Hepatocyte (in vitro differentiated cells): Measurements from ENCODE around the gene FILIP1L. TPM values are rescaled to one million over a fixed set of nuclear protein-coding genes. Genes with fewer than 3 reads are reported as not detected.
A peak's percentile ranks its signal among the peaks of the same experiment; 100 is the strongest.

Source experiments
- DNase-seq: peaks from one replicate; pipeline ENCODE4 v3.0.0-alpha.2; 2016; ENCODE audit warnings: low spot score
- H2AFZ ChIP-seq: fragments of 200-600 bp; sonication (generic); 2 replicates; pipeline ENCODE4 v1.6.0; 2016; ENCODE audit warnings: antibody characterized with exemption, mild to moderate bottlenecking
- H3K27ac ChIP-seq: fragments of 200-600 bp; sonication (generic); 2 replicates; pipeline ENCODE4 v1.5.1; 2016; ENCODE audit warnings: mild to moderate bottlenecking
- H3K27me3 ChIP-seq: fragments of 200-600 bp; sonication (generic); 2 replicates; pipeline ENCODE4 v1.6.1; 2016
- H3K36me3 ChIP-seq: fragments of 200-600 bp; sonication (generic); replicated peaks from 2 replicates; pipeline ENCODE4 v1.5.1; 2016; ENCODE audit warnings: low read depth; ENCODE audit not compliant: insufficient read depth
- H3K4me1 ChIP-seq: fragments of 200-600 bp; sonication (generic); 2 replicates; pipeline ENCODE4 v1.5.1; 2016; ENCODE audit warnings: mild to moderate bottlenecking, moderate library complexity; ENCODE audit not compliant: insufficient read depth
- H3K4me2 ChIP-seq: fragments of 200-600 bp; sonication (generic); 2 replicates; pipeline ENCODE4 v1.6.0; 2016
- H3K4me3 ChIP-seq: fragments of 200-600 bp; sonication (generic); 2 replicates; pipeline ENCODE4 v1.5.1; 2016; ENCODE audit warnings: mild to moderate bottlenecking
- H3K79me2 ChIP-seq: fragments of 200-600 bp; sonication (generic); 2 replicates; pipeline ENCODE4 v1.6.0; 2017; ENCODE audit warnings: mild to moderate bottlenecking
- H3K9me2 ChIP-seq: fragments of 200-600 bp; sonication (generic); replicated peaks from 2 replicates; pipeline ENCODE4 v1.6.0; 2017; ENCODE audit warnings: mild to moderate bottlenecking; ENCODE audit not compliant: insufficient read depth
- H3K9me3 ChIP-seq: fragments of 200-600 bp; sonication (generic); 2 replicates; pipeline ENCODE4 v1.5.1; 2016; ENCODE audit warnings: low read depth, mild to moderate bottlenecking
- H4K20me1 ChIP-seq: fragments of 200-600 bp; sonication (generic); 2 replicates; pipeline ENCODE4 v1.6.0; 2016; ENCODE audit warnings: mild to moderate bottlenecking; ENCODE audit not compliant: insufficient read depth, poor library complexity, severe bottlenecking
- EZH2 ChIP-seq: fragments of 200-600 bp; sonication (generic); IDR thresholded peaks from 2 replicates; pipeline ENCODE4 v1.6.1; 2016; ENCODE audit warnings: antibody characterized with exemption, mild to moderate bottlenecking, borderline replicate concordance
- EZH2phosphoT487 ChIP-seq: fragments of 200-600 bp; sonication (generic); IDR thresholded peaks from one replicate; pipeline ENCODE4 v1.6.1; 2018; ENCODE audit warnings: antibody characterized with exemption, mild to moderate bottlenecking, low read depth, moderate library complexity; ENCODE audit not compliant: unreplicated experiment, severe bottlenecking
- WGBS: methylation state at CpG from one replicate; pipeline ENCODE4 v1.1.6; 2016; ENCODE audit warnings: low lambda C conversion rate; ENCODE audit errors: missing lambda C conversion rate; 5-methylcytosine and 5-hydroxymethylcytosine counted together
- polyA plus RNA-seq: library from polyadenylated mRNA; unstranded; fragments of >200 nt; fragmentation: Nextera tagmentation; extraction: Ambion mirVana; gene quantifications from 2 replicates; pipeline ENCODE4 v1.2.1, GENCODE V29; 2016
- total RNA-seq: library from RNA; depleted of rRNA; stranded (reverse); fragments of >200 nt; gene quantifications from 2 replicates; pipeline ENCODE4 v1.2.3, GENCODE V29; 2014
- TF ChIP-seq, protein P1 (sequence below): fragments of 200-600 bp; sonication (generic); IDR thresholded peaks from 2 replicates; pipeline ENCODE4 v1.5.1; 2016; ENCODE audit warnings: antibody characterized with exemption, mild to moderate bottlenecking; ENCODE audit not compliant: poor library complexity

Gene FILIP1L
- total and polyA plus RNA-seq, 2 experiments from 2014 or later: 48.2 to 49.4 TPM

GRCh38 chr3:100129941-100130340, 15.6 kb upstream of the FILIP1L start:
- Histone ChIP-seq H3K27me3 (no peaks in the 10 kb centered on the region), H4K20me1 (no peaks in the 10 kb centered on the region), H3K36me3 (no peaks in the 10 kb centered on the region), H2AFZ (no peak overlapping the region), H3K9me3 (no peaks in the 10 kb centered on the region), H3K4me3 (no peak overlapping the region), H3K9me2 (no peaks in the 10 kb centered on the region), H3K4me2 (no peak overlapping the region), H3K79me2 (no peaks in the 10 kb centered on the region), H3K4me1 (peaks cover 6% of the 10 kb centered on the region), H3K27ac (peak overlapping the region; percentile 10)
- 80% methylated on average over 1 of the region's 1 CpG for WGBS
- TF ChIP-seq, protein P1, sequence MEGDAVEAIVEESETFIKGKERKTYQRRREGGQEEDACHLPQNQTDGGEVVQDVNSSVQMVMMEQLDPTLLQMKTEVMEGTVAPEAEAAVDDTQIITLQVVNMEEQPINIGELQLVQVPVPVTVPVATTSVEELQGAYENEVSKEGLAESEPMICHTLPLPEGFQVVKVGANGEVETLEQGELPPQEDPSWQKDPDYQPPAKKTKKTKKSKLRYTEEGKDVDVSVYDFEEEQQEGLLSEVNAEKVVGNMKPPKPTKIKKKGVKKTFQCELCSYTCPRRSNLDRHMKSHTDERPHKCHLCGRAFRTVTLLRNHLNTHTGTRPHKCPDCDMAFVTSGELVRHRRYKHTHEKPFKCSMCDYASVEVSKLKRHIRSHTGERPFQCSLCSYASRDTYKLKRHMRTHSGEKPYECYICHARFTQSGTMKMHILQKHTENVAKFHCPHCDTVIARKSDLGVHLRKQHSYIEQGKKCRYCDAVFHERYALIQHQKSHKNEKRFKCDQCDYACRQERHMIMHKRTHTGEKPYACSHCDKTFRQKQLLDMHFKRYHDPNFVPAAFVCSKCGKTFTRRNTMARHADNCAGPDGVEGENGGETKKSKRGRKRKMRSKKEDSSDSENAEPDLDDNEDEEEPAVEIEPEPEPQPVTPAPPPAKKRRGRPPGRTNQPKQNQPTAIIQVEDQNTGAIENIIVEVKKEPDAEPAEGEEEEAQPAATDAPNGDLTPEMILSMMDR: no peak
- TF ChIP-seq EZH2: no peak
- TF ChIP-seq EZH2phosphoT487: no peak
- DNase-seq: no peak

- Histone ChIP-seq H3K9me2 (no peaks in the 10 kb centered on the region), H3K27me3 (no peaks in the 10 kb centered on the region), H3K36me3 (no peaks in the 10 kb centered on the region), H3K79me2 (no peaks in the 10 kb centered on the region), H3K4me2 (no peak overlapping the region), H3K4me3 (no peak overlapping the region), H3K9me3 (no peaks in the 10 kb centered on the region), H4K20me1 (no peaks in the 10 kb centered on the region), H3K4me1 (peaks cover 6% of the 10 kb centered on the region), H3K27ac (no peak overlapping the region), H2AFZ (no peak overlapping the region)
- 93% methylated on average over 5 of the region's 5 CpGs for WGBS
- no peak for DNase-seq
- TF ChIP-seq, protein P1: no peak
- TF ChIP-seq EZH2: no peak
- no peak for TF ChIP-seq EZH2phosphoT487
Observed at GRCh38 chr3:100128565-100128964, 14.3 kb upstream of the FILIP1L start.

GRCh38 chr3:100127792-100128191, 13.5 kb upstream of the FILIP1L start:
- H3K27ac ChIP-seq: no peak overlapping the region
- H3K4me2 ChIP-seq: no peak overlapping the region
- H3K36me3 ChIP-seq: no peaks in the 10 kb centered on the region
- no peaks in the 10 kb centered on the region for H3K79me2 ChIP-seq
- H3K27me3 ChIP-seq: no peaks in the 10 kb centered on the region
- H3K4me1 ChIP-seq: peaks cover 6% of the 10 kb centered on the region
- 66% methylated on average over 2 of the region's 2 CpGs for WGBS
- no peak overlapping the region for H2AFZ ChIP-seq
- no peaks in the 10 kb centered on the region for H3K9me3 ChIP-seq
- no peak for TF ChIP-seq EZH2
- TF ChIP-seq EZH2phosphoT487: no peak
- TF ChIP-seq, protein P1: no peak
- H3K9me2 ChIP-seq: no peaks in the 10 kb centered on the region
- H4K20me1 ChIP-seq: no peaks in the 10 kb centered on the region
- DNase-seq: no peak
- no peak overlapping the region for H3K4me3 ChIP-seq
